Body of pancreas (tissue), 4 donors: ENCODE data around the gene HMX2. TPM values are rescaled to one million over a fixed set of nuclear protein-coding genes. Genes with fewer than 3 reads are reported as not detected.
A peak's percentile ranks its signal among the peaks of the same experiment; 100 is the strongest.

Experiments
- ATAC-seq: fragments of 150-250 bp; one replicate; pipeline ENCODE4 v1.9.1; 2016
- DNase-seq, 4 donors: peaks; one replicate each; pipeline ENCODE4 v3.0.0-alpha.2; 2019
- H3K27ac ChIP-seq, 4 donors: fragments of 200-600 bp; sonication (generic); 1 replicate in 3 of 4; 2 replicates in 1 of 4; pipeline versions ENCODE4 v1.5.1 to v1.6.1; 2016 to 2019; ENCODE audit warnings: mild to moderate bottlenecking in 1 of 4, mixed read lengths in 1 of 4, moderate library complexity in 1 of 4
- H3K27me3 ChIP-seq, 2 donors: fragments of 200-600 bp; sonication (generic); one replicate each; pipeline ENCODE4 v1.6.0; 2016; ENCODE audit warnings: mild to moderate bottlenecking in 1 of 2
- H3K36me3 ChIP-seq, 2 donors: fragments of 200-600 bp; sonication (generic); replicated peaks in 1 of 2; 2 replicates each; pipeline ENCODE4 v1.5.1; 2016; ENCODE audit warnings: low read depth in 2 of 2; ENCODE audit not compliant: insufficient read depth in 1 of 2
- H3K4me1 ChIP-seq: fragments of 200-600 bp; sonication (generic); one replicate; pipeline ENCODE4 v1.6.0; 2016
- H3K4me3 ChIP-seq, 2 donors: fragments of 200-600 bp; sonication (generic); 1 replicate in 1 of 2; 2 replicates in 1 of 2; pipeline ENCODE4 v1.5.1; 2016 to 2019
- H3K9me3 ChIP-seq, 3 donors: fragments of 200-600 bp; sonication (generic); 1 replicate in 2 of 3; 2 replicates in 1 of 3; pipeline ENCODE4 v1.5.1; 2016
- CTCF ChIP-seq, 7 experiments: fragments of 450-650 bp in 4 of 7; fragments of 200-600 bp in 3 of 7; sonication (generic) in 3 of 7; IDR thresholded peaks; one replicate each; pipeline ENCODE4 v1.5.1; 2016 to 2019; ENCODE audit warnings: antibody characterized with exemption in 7 of 7
- POLR2A ChIP-seq, 3 donors: fragments of 450-650 bp; IDR thresholded peaks; one replicate each; pipeline ENCODE4 v1.6.1; 2016; ENCODE audit warnings: antibody characterized with exemption in 3 of 3, mild to moderate bottlenecking in 2 of 3
- WGBS, 2 donors: methylation state at CpG; one replicate each; pipeline ENCODE4 v1.1.5; 2017; 5-methylcytosine and 5-hydroxymethylcytosine counted together
- intact Hi-C: fragments of 100-400 bp; cut with DNase I; formaldehyde crosslinking; loops from one replicate; pipeline ENCODE4 v1.15.1; 2023
- total RNA-seq, 2 donors: library from RNA; depleted of rRNA; stranded (reverse); fragments of >200 nt; gene quantifications; one replicate each; pipeline ENCODE4 v1.1.0, GENCODE V29; 2016

HMX2 gene
- total RNA-seq, 2 donors from 2014 or later, result not detected

- 5 to 7% methylated on average over 8 to 12 of the region's 12 CpGs for WGBS, 2 donors
- Histone ChIP-seq H3K27ac (no peak overlapping the region), H3K27me3 (peaks cover 0 to 67% of the 10 kb centered on the region in 2 donors), H3K4me1 (peaks cover 51% of the 10 kb centered on the region), H3K36me3 (no peaks in the 10 kb centered on the region), H3K9me3 (peaks cover 0 to 2% (median 0%) of the 10 kb centered on the region in 3 donors), H3K4me3 (no peak overlapping the region)
- no peak for DNase-seq
- no peak for TF ChIP-seq CTCF (IDR thresholded peaks at IDR 0.05)
- TF ChIP-seq POLR2A (IDR thresholded peaks at IDR 0.05), result no peak
- intact Hi-C loops, result no loop called here
- no peak for ATAC-seq
Measured at GRCh38 chr10:123149162-123149567, 1.2 kb downstream of the HMX2 start.

- no peak for ATAC-seq
- WGBS, 2 donors, result 2 to 4% methylated on average over 14 to 76 of the region's 76 CpGs
- peak in 1 of 4 donors; percentile 31 for DNase-seq
- peaks cover 51% of the 10 kb centered on the region for H3K4me1 ChIP-seq
- peaks cover 0 to 2% (median 0%) of the 10 kb centered on the region in 3 donors for H3K9me3 ChIP-seq
- no peak overlapping the region for H3K4me3 ChIP-seq
- no peak for TF ChIP-seq POLR2A (IDR thresholded peaks at IDR 0.05)
- TF ChIP-seq CTCF (IDR thresholded peaks at IDR 0.05), result no peak
- intact Hi-C loops, result no loop called here
- no peak overlapping the region for H3K27ac ChIP-seq
- peaks cover 0 to 66% of the 10 kb centered on the region in 2 donors for H3K27me3 ChIP-seq
- no peaks in the 10 kb centered on the region for H3K36me3 ChIP-seq
Measured at GRCh38 chr10:123149568-123150270, 1.8 kb downstream of the HMX2 start.

- Histone ChIP-seq H3K27me3 (peaks cover 0 to 59% of the 10 kb centered on the region in 2 donors), H3K9me3 (peaks cover 0 to 2% (median 0%) of the 10 kb centered on the region in 3 donors), H3K36me3 (no peaks in the 10 kb centered on the region), H3K4me3 (no peak overlapping the region), H3K27ac (no peak overlapping the region), H3K4me1 (peaks cover 53% of the 10 kb centered on the region)
- no peak for ATAC-seq
- 7 to 8% methylated on average over 29 to 34 of the region's 34 CpGs for WGBS, 2 donors
- TF ChIP-seq POLR2A (IDR thresholded peaks at IDR 0.05), result no peak
- TF ChIP-seq CTCF (IDR thresholded peaks at IDR 0.05), result no peak
- intact Hi-C loops, result no loop called here
- no peak for DNase-seq
Measured at GRCh38 chr10:123150271-123150985, 2.5 kb downstream of the HMX2 start.

GRCh38 chr10:123150986-123151736, 3.2 kb downstream of the HMX2 start:
- Histone ChIP-seq H3K4me3 (no peak overlapping the region), H3K4me1 (peaks cover 56% of the 10 kb centered on the region), H3K36me3 (no peaks in the 10 kb centered on the region), H3K27me3 (peaks cover 0 to 54% of the 10 kb centered on the region in 2 donors), H3K27ac (no peak overlapping the region), H3K9me3 (peaks cover 0 to 2% (median 0%) of the 10 kb centered on the region in 3 donors)
- intact Hi-C loops, result no loop called here
- ATAC-seq (no peak), DNase-seq (peak in 1 of 4 donors; percentile 17)
- 2 to 5% methylated on average over 18 to 56 of the region's 56 CpGs for WGBS, 2 donors
- no peak for TF ChIP-seq CTCF (IDR thresholded peaks at IDR 0.05)
- no peak for TF ChIP-seq POLR2A (IDR thresholded peaks at IDR 0.05)
